Adrenal gland (tissue), 12 donors: ENCODE results near the gene OSTF1. TPM values are rescaled to one million over a fixed set of nuclear protein-coding genes. Genes with fewer than 3 reads are reported as not detected.
A peak's percentile ranks its signal among the peaks of the same experiment; 100 is the strongest.

ENCODE experiments used
- DNase-seq, 7 donors: peaks; one replicate each; pipeline ENCODE4 v3.0.0-alpha.2; 2019 to 2020
- H3K27ac ChIP-seq, 5 donors: fragments of 200-600 bp; sonication (generic) in 4 of 5; 1 replicate in 3 of 5; 2 replicates in 2 of 5; pipeline versions ENCODE4 v1.5.1 to v1.8.0; 2016 to 2020; ENCODE audit warnings: mild to moderate bottlenecking in 1 of 5
- H3K27me3 ChIP-seq: fragments of 200-600 bp; 2 replicates; pipeline ENCODE4 v1.8.0; 2021
- H3K36me3 ChIP-seq, 2 donors: fragments of 200-600 bp; replicated peaks in 1 of 2; 1 replicate in 1 of 2; 2 replicates in 1 of 2; pipeline versions ENCODE4 v1.5.1 to v1.8.0; 2018 to 2022
- H3K4me1 ChIP-seq, 2 donors: fragments of 200-600 bp; replicated peaks in 1 of 2; 1 replicate in 1 of 2; 2 replicates in 1 of 2; pipeline versions ENCODE4 v1.5.1 to v1.8.0; 2018 to 2021
- H3K4me3 ChIP-seq, 4 donors: fragments of 200-600 bp; sonication (generic) in 3 of 4; one replicate each; pipeline ENCODE4 v1.5.1; 2016 to 2018
- H3K9me3 ChIP-seq, 3 donors: fragments of 200-600 bp; sonication (generic) in 1 of 3; replicated peaks in 1 of 3; 1 replicate in 2 of 3; 2 replicates in 1 of 3; pipeline versions ENCODE4 v1.5.1 to v1.8.0; 2016 to 2021
- CTCF ChIP-seq, 6 experiments: fragments of 450-650 bp in 4 of 6; fragments of 200-600 bp in 2 of 6; sonication (generic) in 1 of 6; IDR thresholded peaks; 1 replicate in 5 of 6; 2 replicates in 1 of 6; pipeline versions ENCODE4 v1.5.1 to v1.8.0; 2016 to 2021; ENCODE audit warnings: antibody characterized with exemption in 6 of 6, mild to moderate bottlenecking in 2 of 6, moderate library complexity in 1 of 6
- POLR2A ChIP-seq, 2 donors: fragments of 450-650 bp; IDR thresholded peaks; one replicate each; pipeline ENCODE4 v1.6.1; 2017; ENCODE audit warnings: antibody characterized with exemption in 2 of 2, mild to moderate bottlenecking in 2 of 2, moderate library complexity in 1 of 2
- WGBS, 4 donors: extraction: QIAGEN DNeasy Blood & Tissue Kit in 2 of 4; methylation state at CpG; one replicate each; pipeline versions ENCODE4 v1.1.5 to v1.1.7; 2013 to 2017; 5-methylcytosine and 5-hydroxymethylcytosine counted together
- intact Hi-C, 2 donors: fragments of 100-400 bp; cut with DNase I; formaldehyde crosslinking; loops; one replicate each; pipeline versions ENCODE4 v1.14.1 to v1.15.0; 2022 to 2023
- polyA plus RNA-seq, 3 donors: library from polyadenylated mRNA; stranded (reverse); fragments of 200-250 nt in 2 of 3; fragments of 350-450 nt in 1 of 3; fragmentation: Illumina TruSeq in 1 of 3; extraction: RNeasy Lipid Tissue Mini Kit (QIAGEN cat#74804) in 1 of 3; gene quantifications; one replicate each; pipeline ENCODE4 v1.2.3, GENCODE V29; 2013 to 2014
- total RNA-seq, 9 donors: library from RNA; depleted of rRNA in 4 of 9; stranded (reverse); fragments of >200 nt in 4 of 9; fragments of 120-200 nt in 1 of 9; fragmentation: NEBNext Ultra II Directional in 1 of 9; extraction: Animal tissue kit (Norgen Biotek cat#: 25700) in 1 of 9; gene quantifications; one replicate each; pipeline versions ENCODE4 v1.1.0 to v1.2.4, GENCODE V29; 2013 to 2023
- donor health status: healthy with polysubstance abuse.
- donor health status: Bipolar disorder and iron deficiency.
- donor health status: DM: yes; HTN: yes; CAD: no.
- donor health status: DM: no; HTN: no; CAD: no.
- donor health status: DM: no; HTN: no; CAD: no.
- donor health status: DM: yes; HTN: yes; CAD: no.

The OSTF1 gene
- total and polyA plus RNA-seq, 12 donors: 21.0 to 52.2 (median 34.9) TPM

- Histone ChIP-seq H3K27ac (no peak overlapping the region), H3K4me1 (no peaks in the 10 kb centered on the region), H3K4me3 (no peak overlapping the region), H3K36me3 (no peaks in the 10 kb centered on the region), H3K27me3 (no peaks in the 10 kb centered on the region), H3K9me3 (peaks cover 0 to 18% (median 0%) of the 10 kb centered on the region in 3 donors)
- intact Hi-C loops: no loop called here
- no peak for DNase-seq
- TF ChIP-seq CTCF (IDR thresholded peaks at IDR 0.05) (no peak), POLR2A (IDR thresholded peaks at IDR 0.05) (no peak)
Observed at GRCh38 chr9:75164573-75164972, 76.3 kb downstream of the OSTF1 start.

GRCh38 chr9:75167281-75167680 lies 79.0 kb downstream of the OSTF1 start:
- DNase-seq: no peak
- Histone ChIP-seq H3K4me1 (no peaks in the 10 kb centered on the region), H3K4me3 (no peak overlapping the region), H3K27me3 (no peaks in the 10 kb centered on the region), H3K27ac (no peak overlapping the region), H3K9me3 (peaks cover 0 to 18% (median 0%) of the 10 kb centered on the region in 3 donors), H3K36me3 (no peaks in the 10 kb centered on the region)
- 82 to 85% (median 84%) methylated on average over 1 of the region's 1 CpG for WGBS, 4 donors
- TF ChIP-seq POLR2A (IDR thresholded peaks at IDR 0.05) (no peak), CTCF (IDR thresholded peaks at IDR 0.05) (no peak)
- intact Hi-C loops: no loop called here

- Histone ChIP-seq H3K9me3 (peaks cover 0 to 18% (median 0%) of the 10 kb centered on the region in 3 donors), H3K27me3 (no peaks in the 10 kb centered on the region), H3K4me3 (no peak overlapping the region), H3K4me1 (no peaks in the 10 kb centered on the region), H3K27ac (no peak overlapping the region), H3K36me3 (no peaks in the 10 kb centered on the region)
- no peak for DNase-seq
- 41 to 84% (median 66%) methylated on average over 2 of the region's 2 CpGs for WGBS, 4 donors
- no peak for TF ChIP-seq CTCF (IDR thresholded peaks at IDR 0.05)
- TF ChIP-seq POLR2A (IDR thresholded peaks at IDR 0.05): no peak
- intact Hi-C loops: no loop called here
Observed at GRCh38 chr9:75168270-75169178, 80.2 kb downstream of the OSTF1 start.

GRCh38 chr9:75169623-75170022 lies 81.3 kb downstream of the OSTF1 start:
- no peaks in the 10 kb centered on the region for H3K27me3 ChIP-seq
- no peak for DNase-seq
- intact Hi-C loops: no loop called here
- H3K9me3 ChIP-seq: peaks cover 0 to 17% (median 0%) of the 10 kb centered on the region in 3 donors
- H3K36me3 ChIP-seq: no peaks in the 10 kb centered on the region
- peak overlapping the region in 1 of 5 donors; percentile 31 for H3K27ac ChIP-seq
- no peak for TF ChIP-seq CTCF (IDR thresholded peaks at IDR 0.05)
- TF ChIP-seq POLR2A (IDR thresholded peaks at IDR 0.05): no peak
- no peak overlapping the region for H3K4me3 ChIP-seq
- WGBS, 4 donors: 67 to 72% (median 67%) methylated on average over 4 of the region's 4 CpGs
- H3K4me1 ChIP-seq: no peaks in the 10 kb centered on the region
